ENCODE measurements around the gene NLGN1.
"Not testable (repeated sequence)": the region's sequence is repeated elsewhere in the genome, so short reads cannot be mapped to it uniquely, and the experiment has no call there.

Gene NLGN1

DNA sequence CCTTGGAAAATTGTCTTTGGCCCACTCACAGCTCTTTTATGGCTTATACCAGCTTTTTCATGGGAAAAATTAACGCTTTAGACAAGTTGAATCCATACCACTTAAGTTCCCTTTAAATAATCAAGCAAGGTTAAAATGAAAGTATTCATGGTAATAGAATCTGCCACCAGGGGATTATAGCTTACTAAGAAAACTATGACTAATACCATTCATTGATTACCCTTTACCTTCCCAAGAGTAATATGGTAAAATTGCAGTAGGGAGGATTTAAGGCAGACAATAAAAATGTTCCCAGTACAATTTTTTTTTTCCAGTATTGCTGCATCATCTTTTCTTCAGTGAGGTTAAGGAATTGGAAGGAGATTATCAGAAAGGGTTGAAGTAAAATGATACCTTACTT is 820.5 kb downstream of the NLGN1 start:
- Mint-ChIP-seq H3K9me3 (peaks cover 3 to 18% of the 10 kb centered on the region in 2 donors), H3K27ac (no peak overlapping the region), H3K4me1 (ENCODE audit: low read depth in 2 of 2) (no peaks in the 10 kb centered on the region), H3K36me3 (ENCODE audit: insufficient read depth) (peaks cover 4% of the 10 kb centered on the region), H3K4me3 (no peak overlapping the region), H3K27me3 (no peaks in the 10 kb centered on the region)
- DNase-seq (no peak), ATAC-seq (replicated peaks) (no peak)

DNA sequence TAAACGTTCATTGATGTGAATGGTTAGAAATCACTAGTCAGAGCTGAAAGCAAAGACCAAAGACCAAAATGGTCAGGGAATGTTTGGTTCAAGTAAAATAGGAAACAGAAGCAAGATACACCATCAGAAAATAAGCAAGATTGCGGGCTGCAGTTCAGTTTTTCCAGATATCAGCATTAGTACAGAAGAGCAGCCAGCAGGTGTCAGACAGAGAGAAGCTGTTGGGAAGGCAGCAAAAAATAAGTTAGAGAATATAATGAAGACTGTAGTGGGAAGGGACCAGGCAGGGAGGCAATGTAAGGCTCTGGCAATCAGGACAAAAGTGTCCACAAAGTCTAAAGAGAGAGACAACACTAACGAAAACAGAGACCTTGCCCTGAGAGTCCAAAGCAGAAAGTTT is 822.2 kb downstream of the NLGN1 start:
- no peak for ATAC-seq (replicated peaks)
- Mint-ChIP-seq H3K36me3 (ENCODE audit: insufficient read depth) (peaks cover 4% of the 10 kb centered on the region), H3K4me1 (ENCODE audit: low read depth in 2 of 2) (no peaks in the 10 kb centered on the region), H3K27ac (no peak overlapping the region), H3K9me3 (peaks cover 3 to 26% of the 10 kb centered on the region in 2 donors), H3K4me3 (no peak overlapping the region), H3K27me3 (no peaks in the 10 kb centered on the region)
- DNase-seq = no peak

DNA sequence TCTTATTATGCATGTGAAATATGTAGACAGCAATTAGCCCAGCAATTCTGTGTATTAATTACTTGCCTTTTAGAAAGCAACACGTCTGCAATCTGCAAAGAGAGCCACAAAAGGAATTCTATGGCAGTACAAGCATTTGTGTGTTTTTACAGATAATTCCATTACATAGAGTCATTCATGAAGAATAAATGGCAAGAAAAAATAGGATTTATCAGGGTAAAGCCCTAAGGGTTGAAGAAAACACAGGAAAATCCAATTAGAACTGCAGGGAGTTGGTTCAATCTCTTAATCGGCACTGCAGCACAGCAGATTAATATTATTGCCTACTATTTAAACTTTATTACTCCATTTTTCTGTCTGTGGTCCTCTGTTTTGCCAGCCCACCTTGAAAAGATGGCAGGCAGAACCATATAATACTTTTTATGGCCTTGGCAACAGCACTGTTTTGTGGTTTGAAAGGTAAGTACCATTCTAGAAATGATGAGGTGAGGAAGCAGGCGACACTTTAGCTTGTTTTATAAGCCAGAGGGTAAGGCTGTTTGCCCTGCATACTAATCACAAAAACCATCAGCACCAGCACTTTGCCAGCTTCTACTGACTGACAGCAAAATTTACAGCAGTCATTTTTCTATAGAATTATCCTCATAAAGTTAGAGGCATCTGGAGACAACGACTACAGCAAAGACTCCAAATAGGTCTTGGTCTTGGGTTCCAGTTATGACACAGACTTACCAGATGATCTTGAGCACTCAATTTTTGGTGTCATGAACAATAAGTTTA is 823.4 kb downstream of the NLGN1 start:
- H3K4me3 Mint-ChIP-seq = no peak overlapping the region
- H3K4me1 Mint-ChIP-seq (ENCODE audit: low read depth in 2 of 2) = no peaks in the 10 kb centered on the region
- H3K27me3 Mint-ChIP-seq = no peaks in the 10 kb centered on the region
- no peaks in the 10 kb centered on the region for H3K36me3 Mint-ChIP-seq (ENCODE audit: insufficient read depth)
- DNase-seq (no peak), ATAC-seq (replicated peaks) (no peak)
- peaks cover 0 to 26% of the 10 kb centered on the region in 2 donors for H3K9me3 Mint-ChIP-seq
- no peak overlapping the region for H3K27ac Mint-ChIP-seq

DNA sequence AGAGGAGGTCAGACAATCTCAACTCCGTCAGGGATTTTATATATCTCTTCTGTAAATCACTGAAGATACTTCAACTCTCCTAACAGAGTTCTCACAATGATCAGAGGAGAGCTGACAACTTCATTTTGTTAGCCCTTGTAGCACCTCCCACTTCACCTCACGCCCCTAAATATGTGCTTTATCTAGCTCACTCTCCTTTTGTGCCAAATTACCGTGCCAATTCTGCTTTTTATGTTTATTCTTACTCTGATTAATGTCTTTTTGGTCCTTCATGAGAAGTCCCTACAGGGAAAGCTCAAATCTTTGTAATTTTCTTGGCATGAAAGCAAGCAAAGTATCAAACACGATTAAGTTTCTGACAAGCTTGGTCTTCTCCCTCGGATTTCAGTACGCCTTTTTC is 825.5 kb downstream of the NLGN1 start:
- no peaks in the 10 kb centered on the region for H3K4me1 Mint-ChIP-seq (ENCODE audit: low read depth in 2 of 2)
- no peak overlapping the region for H3K4me3 Mint-ChIP-seq
- ATAC-seq (replicated peaks) = no peak
- DNase-seq = no peak
- no peaks in the 10 kb centered on the region for H3K27me3 Mint-ChIP-seq
- H3K27ac Mint-ChIP-seq = no peak overlapping the region
- peaks cover 0 to 26% of the 10 kb centered on the region in 2 donors for H3K9me3 Mint-ChIP-seq
- H3K36me3 Mint-ChIP-seq (ENCODE audit: insufficient read depth) = no peaks in the 10 kb centered on the region

DNA sequence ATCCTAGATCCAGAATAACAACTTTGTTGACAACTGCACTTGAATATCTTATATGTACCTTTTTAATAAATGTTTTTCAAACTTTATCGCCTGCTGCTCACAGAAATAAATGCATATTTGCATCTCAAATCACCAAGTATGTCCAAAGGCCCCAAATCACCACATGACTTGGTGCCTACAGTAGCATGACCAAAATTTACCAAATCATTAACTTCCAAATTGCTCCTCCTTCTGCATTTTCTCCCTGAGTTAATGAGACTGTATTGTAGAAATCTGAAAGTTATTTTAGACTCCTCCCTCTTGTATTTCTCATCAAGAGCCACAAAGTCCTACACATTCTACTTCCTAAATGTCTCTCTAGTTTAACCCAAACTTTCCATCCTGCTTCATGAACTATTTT is 826.1 kb downstream of the NLGN1 start:
- DNase-seq (no peak), ATAC-seq (replicated peaks) (no peak)
- peaks cover 0 to 23% of the 10 kb centered on the region in 2 donors for H3K9me3 Mint-ChIP-seq
- H3K4me3 Mint-ChIP-seq = no peak overlapping the region
- no peaks in the 10 kb centered on the region for H3K36me3 Mint-ChIP-seq (ENCODE audit: insufficient read depth)
- H3K27ac Mint-ChIP-seq = no peak overlapping the region
- no peaks in the 10 kb centered on the region for H3K4me1 Mint-ChIP-seq (ENCODE audit: low read depth in 2 of 2)
- no peaks in the 10 kb centered on the region for H3K27me3 Mint-ChIP-seq

DNA sequence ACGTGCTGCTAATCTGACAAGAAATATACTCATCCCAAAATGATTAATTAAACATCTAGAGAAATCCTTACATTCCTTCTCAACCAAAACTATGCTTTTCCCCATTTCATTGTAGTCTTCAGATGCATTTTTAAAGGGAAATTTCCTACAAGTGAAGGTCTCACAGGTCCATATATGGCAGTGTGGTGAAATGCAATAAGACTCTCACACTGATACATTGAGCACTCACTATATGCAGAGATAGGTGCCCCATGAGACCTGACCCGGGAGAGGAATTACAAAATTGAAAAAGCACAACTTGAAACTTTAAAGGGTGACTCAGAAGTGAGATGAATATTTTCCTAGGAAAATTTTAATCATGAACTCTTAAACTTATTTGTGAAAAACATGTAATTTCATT is 832.4 kb downstream of the NLGN1 start:
- Mint-ChIP-seq H3K9me3 (peaks cover 2 to 10% of the 10 kb centered on the region in 2 donors), H3K27ac (no peak overlapping the region), H3K36me3 (ENCODE audit: insufficient read depth) (no peaks in the 10 kb centered on the region), H3K4me3 (no peak overlapping the region), H3K27me3 (no peaks in the 10 kb centered on the region), H3K4me1 (ENCODE audit: low read depth in 2 of 2) (no peaks in the 10 kb centered on the region)
- DNase-seq (no peak), ATAC-seq (replicated peaks) (no peak)

DNA sequence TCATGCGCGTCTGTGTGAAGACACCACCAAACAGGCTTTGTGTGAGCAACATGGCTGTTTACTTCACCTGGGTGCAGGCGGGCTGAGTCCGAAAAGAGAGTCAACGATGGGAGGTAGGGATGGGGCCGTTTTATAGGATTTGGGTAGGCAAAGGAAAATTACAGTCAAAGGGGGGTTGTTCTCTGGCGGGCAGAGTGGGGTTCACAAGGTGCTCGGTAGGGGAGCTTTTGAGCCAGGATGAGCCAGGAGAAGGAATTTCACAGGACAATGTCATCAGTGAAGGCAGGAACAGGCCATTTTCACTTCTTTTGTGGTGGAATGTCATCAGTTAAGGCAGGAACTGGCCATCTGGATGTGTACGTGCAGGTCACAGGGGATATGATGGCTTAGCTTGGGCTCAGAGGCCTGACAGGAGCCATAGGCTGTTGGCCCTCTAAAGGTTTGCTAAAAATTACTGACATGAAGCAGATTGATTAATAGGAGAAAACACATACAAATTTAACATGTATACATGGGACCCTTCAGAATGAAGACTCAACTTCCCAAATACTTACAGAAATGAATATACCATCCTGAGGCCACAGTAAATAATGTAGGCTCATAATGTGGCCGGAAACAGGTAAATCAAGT is 834.6 kb downstream of the NLGN1 start:
- not testable (repeated sequence) for ATAC-seq (replicated peaks); H3K27ac Mint-ChIP-seq; H3K4me3 Mint-ChIP-seq; H3K4me1 Mint-ChIP-seq (ENCODE audit: low read depth in 2 of 2); H3K36me3 Mint-ChIP-seq (ENCODE audit: insufficient read depth); H3K27me3 Mint-ChIP-seq; DNase-seq
- peaks cover 2 to 17% of the 10 kb centered on the region in 2 donors for H3K9me3 Mint-ChIP-seq

DNA sequence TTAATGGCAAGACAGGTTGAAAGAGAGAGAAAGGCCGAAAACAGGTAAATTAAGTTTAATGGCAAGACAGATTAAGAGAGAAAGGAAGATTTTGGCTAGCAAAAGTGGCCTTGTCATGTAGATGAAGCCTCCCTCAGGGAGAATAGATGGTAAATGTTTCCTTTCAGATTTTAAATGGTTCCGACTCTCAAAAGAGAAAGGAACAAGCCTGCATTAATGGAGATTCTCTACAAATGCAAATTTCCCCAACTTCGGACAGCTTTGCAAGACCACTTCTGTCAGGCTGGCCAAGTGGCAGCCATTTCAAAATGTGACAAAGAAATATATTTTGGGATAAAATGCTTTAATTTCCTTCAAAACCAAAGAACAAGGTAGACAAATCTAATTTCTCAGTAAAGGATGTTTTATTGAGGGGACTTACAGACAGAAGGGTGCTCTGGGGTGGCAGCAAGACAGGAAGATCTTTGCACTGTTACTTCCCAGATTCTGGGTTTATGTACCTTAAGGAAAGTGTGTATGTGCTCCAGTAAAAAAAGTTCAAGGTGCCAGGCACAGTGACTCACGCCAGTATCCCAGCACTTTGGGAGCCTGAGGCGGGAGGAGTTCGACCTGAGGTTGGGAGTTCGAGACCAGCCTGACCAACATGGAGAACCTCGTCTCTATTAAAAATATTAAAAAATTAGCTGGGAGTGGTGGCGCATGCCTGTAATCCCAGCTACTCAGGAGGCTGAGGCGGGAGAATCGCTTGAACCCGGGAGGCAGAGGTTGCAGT is 835.3 kb downstream of the NLGN1 start:
- Mint-ChIP-seq H3K27ac (no peak overlapping the region), H3K9me3 (peaks cover 2 to 17% of the 10 kb centered on the region in 2 donors), H3K36me3 (ENCODE audit: insufficient read depth) (no peaks in the 10 kb centered on the region), H3K4me1 (ENCODE audit: low read depth in 2 of 2) (no peaks in the 10 kb centered on the region), H3K27me3 (no peaks in the 10 kb centered on the region), H3K4me3 (no peak overlapping the region)
- ATAC-seq (replicated peaks) (no peak), DNase-seq (no peak)

DNA sequence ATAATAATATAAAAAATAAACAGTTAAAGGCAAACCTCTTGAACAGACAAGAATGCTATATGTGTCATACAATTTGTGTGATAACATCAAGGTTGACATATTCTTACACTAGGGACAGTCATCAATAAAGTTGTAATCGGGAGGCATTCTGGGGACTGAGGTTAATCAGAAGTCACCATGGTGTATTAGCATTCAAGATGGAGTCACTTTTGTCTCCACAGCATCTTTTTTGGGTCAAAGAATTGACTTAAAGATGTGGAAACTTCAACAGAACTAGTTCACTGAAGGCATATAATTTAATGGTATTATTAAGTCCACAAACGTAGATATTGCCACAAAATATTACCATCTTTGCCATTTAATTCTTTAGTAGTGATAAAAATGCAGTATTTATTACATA is 836.0 kb downstream of the NLGN1 start:
- H3K27ac Mint-ChIP-seq = no peak overlapping the region
- DNase-seq = no peak
- peaks cover 2 to 17% of the 10 kb centered on the region in 2 donors for H3K9me3 Mint-ChIP-seq
- H3K27me3 Mint-ChIP-seq = no peaks in the 10 kb centered on the region
- H3K4me1 Mint-ChIP-seq (ENCODE audit: low read depth in 2 of 2) = no peaks in the 10 kb centered on the region
- no peaks in the 10 kb centered on the region for H3K36me3 Mint-ChIP-seq (ENCODE audit: insufficient read depth)
- H3K4me3 Mint-ChIP-seq = no peak overlapping the region
- ATAC-seq (replicated peaks) = no peak

DNA sequence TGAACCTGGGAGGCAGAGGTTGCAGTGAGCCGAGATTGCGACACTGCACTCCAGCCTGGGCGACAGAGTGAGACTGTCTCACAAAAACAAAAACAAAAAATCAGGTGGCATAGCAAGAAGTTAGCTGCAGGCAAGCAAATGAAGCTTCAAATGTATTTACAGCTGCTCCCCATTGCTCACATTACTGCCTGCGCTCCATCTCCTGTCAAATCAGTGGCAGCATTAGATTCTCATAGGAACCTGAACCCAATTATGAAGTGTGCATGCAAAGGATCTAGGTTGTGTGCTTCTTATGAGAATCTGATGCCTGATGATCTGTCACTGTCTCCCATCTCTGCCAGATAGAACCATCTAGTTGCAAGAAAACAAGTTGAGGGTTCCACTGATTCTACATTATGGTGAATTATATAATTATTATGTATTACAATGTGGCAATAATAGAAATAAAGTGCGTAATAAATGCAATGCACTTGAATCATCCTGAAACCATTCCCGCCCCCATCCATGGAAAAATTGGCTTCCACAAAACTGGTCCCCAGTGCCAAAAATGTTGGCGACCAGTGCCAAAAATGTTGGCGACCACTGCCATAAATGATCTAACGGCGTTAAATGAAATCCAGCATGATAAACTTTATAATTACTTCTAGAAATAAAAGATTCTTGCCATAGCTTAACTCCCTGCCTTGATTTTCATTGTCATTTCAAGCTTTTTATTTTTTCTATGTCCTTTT is 844.9 kb downstream of the NLGN1 start:
- Mint-ChIP-seq H3K27ac (no peak overlapping the region), H3K4me1 (ENCODE audit: low read depth in 2 of 2) (no peaks in the 10 kb centered on the region), H3K4me3 (no peak overlapping the region), H3K9me3 (peaks cover 0 to 5% of the 10 kb centered on the region in 2 donors), H3K27me3 (no peaks in the 10 kb centered on the region), H3K36me3 (ENCODE audit: insufficient read depth) (no peaks in the 10 kb centered on the region)
- no peak for ATAC-seq (replicated peaks)
- DNase-seq = no peak

DNA sequence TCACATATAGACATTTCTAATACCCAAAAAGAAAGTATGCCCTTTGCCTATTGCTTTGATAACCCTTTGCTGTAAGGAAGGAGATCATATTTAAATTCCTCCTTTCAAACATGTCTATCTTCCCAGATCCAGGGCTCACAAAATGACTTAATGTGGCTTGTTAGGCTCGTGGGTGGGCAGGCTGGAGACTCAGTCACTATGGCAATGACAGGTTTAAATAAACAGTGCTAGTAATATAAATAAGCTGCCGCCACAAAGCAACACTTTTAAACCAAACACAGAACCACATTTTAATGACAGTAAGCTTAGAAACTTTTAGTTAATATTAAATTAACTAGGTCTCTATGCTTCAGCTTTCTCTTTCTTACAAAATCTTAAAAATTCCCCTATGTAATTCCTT is 845.6 kb downstream of the NLGN1 start:
- no peaks in the 10 kb centered on the region for H3K36me3 Mint-ChIP-seq (ENCODE audit: insufficient read depth)
- DNase-seq (no peak), ATAC-seq (replicated peaks) (no peak)
- no peaks in the 10 kb centered on the region for H3K4me1 Mint-ChIP-seq (ENCODE audit: low read depth in 2 of 2)
- H3K27ac Mint-ChIP-seq = no peak overlapping the region
- H3K27me3 Mint-ChIP-seq = no peaks in the 10 kb centered on the region
- H3K4me3 Mint-ChIP-seq = no peak overlapping the region
- peaks cover 0 to 5% of the 10 kb centered on the region in 2 donors for H3K9me3 Mint-ChIP-seq

DNA sequence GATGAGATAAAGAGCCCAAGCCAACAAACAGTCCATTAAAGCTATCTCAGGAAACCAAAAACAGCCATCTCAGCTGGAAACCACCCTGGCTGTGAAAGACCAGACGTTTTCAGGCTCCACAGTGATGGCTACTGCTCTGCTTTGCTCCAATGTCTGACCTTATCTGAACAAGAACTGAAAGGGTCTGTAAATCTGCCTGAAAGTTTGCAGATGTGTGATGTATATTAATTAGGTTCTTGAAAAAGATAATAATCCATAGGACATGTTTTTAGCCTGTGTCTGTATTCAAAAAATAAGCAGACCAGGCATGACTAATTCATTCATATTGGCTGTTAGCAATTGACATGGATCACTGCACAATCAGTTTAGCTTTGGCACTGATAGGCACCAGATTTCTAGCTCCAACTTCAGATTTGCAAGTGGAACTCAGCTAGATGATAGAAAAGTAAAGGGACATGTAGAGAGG is 850.2 kb downstream of the NLGN1 start:
- no peaks in the 10 kb centered on the region for H3K4me1 Mint-ChIP-seq (ENCODE audit: low read depth in 2 of 2)
- H3K9me3 Mint-ChIP-seq = peaks cover 4 to 7% of the 10 kb centered on the region in 2 donors
- no peak overlapping the region for H3K4me3 Mint-ChIP-seq
- DNase-seq (no peak), ATAC-seq (replicated peaks) (no peak)
- H3K36me3 Mint-ChIP-seq (ENCODE audit: insufficient read depth) = no peaks in the 10 kb centered on the region
- H3K27me3 Mint-ChIP-seq = no peaks in the 10 kb centered on the region
- H3K27ac Mint-ChIP-seq = no peak overlapping the region

DNA sequence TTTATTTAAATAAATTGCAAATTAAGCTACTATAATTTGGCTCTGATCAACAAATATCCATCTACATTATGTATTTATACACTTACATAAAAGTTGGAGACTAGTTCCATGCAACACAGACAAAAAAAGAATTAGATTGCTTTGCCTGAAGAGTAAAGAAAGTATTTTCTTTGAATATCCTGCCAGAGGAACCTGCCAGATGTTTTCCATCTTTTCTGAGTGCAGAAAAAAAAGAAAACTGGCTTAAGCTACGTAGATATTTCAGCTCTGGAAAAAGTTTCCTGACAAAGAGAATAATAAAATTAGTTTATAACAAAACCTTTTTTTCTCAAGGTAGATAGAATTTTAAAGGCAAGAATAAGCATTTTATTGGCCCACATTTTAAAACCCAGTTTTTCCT is 854.1 kb downstream of the NLGN1 start:
- no peak overlapping the region for H3K27ac Mint-ChIP-seq
- peaks cover 7% of the 10 kb centered on the region in 2 donors for H3K9me3 Mint-ChIP-seq

More for the DNA sequence above, 854.1 kb downstream of the NLGN1 start:
- Mint-ChIP-seq H3K27me3 (no peaks in the 10 kb centered on the region), H3K4me1 (ENCODE audit: low read depth in 2 of 2) (no peaks in the 10 kb centered on the region), H3K4me3 (no peak overlapping the region), H3K36me3 (ENCODE audit: insufficient read depth) (no peaks in the 10 kb centered on the region)
- ATAC-seq (replicated peaks) = no peak
- no peak for DNase-seq

Measured in effector memory CD8-positive, alpha-beta T cell (primary cell).